Gastroesophageal sphincter (tissue), 3 donors: ENCODE results near the gene FNBP1.

Source experiments
- CTCF ChIP-seq, 4 experiments: fragments of 200-600 bp in 2 of 4; fragments of 450-650 bp in 2 of 4; sonication (generic) in 1 of 4; IDR thresholded peaks; one replicate each; pipeline ENCODE4 v1.5.1; 2017 to 2019; ENCODE audit warnings: antibody characterized with exemption in 4 of 4, mild to moderate bottlenecking in 2 of 4, moderate library complexity in 2 of 4
- POLR2A ChIP-seq, 2 donors: fragments of 450-650 bp; IDR thresholded peaks; one replicate each; pipeline ENCODE4 v1.6.1; 2017; ENCODE audit warnings: antibody characterized with exemption in 2 of 2, mild to moderate bottlenecking in 2 of 2, moderate library complexity in 1 of 2
- POLR2AphosphoS5 ChIP-seq: sonication (generic); formaldehyde crosslinking; IDR thresholded peaks from one replicate; pipeline ENCODE4 v1.6.1; 2017; ENCODE audit warnings: antibody characterized with exemption

- TF ChIP-seq CTCF (IDR thresholded peaks at IDR 0.05) = no peak
- TF ChIP-seq POLR2A (IDR thresholded peaks at IDR 0.05) = no peak
- TF ChIP-seq POLR2AphosphoS5 = no peak
Observed at GRCh38 chr9:129958796-129959195, 84.2 kb downstream of the FNBP1 start.
